OCI-LY1 (cell line): ENCODE measurements around the gene HIVEP1.

ENCODE experiments used
- EZH2 ChIP-seq: fragments of 200-600 bp; sonication (generic), shearing (Covaris generic); IDR thresholded peaks from 2 replicates; pipeline ENCODE4 v1.8.0; 2017; ENCODE audit warnings: borderline replicate concordance, mixed run types, mild to moderate bottlenecking, antibody characterized with exemption, low read length, moderate library complexity, mixed read lengths
- TF ChIP-seq, protein P1 (sequence below): fragments of 200-600 bp; sonication (generic), shearing (Covaris generic); IDR thresholded peaks from 2 replicates; pipeline ENCODE4 v1.5.1; 2017; ENCODE audit warnings: mild to moderate bottlenecking, antibody characterized with exemption, low read length, moderate library complexity, mixed read lengths

DNA sequence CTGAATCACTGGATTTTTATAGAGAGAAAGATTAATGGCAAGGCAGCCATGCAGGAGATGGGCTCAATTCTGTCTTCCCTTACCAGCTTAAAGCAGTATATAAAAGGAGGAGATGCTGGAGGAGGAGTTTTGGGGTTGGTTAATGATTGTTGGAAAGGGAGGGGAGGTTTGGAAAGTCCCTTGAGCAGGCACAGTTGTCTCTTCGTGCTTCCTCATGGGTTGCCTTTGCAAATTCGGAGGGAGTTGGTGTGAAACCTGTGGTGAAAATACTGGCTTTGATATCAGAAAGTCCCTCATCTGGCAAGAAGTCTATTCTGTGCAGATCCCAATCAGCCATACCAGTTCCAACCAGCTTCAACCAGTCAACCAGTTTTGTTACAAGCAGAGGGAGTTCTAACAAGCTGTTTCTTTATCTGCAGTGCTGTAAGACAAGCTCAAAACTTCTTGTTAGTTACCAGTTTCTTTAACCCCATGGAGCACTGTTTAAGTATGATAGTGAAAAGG is 107.0 kb downstream of the HIVEP1 start:
- TF ChIP-seq, protein P1, sequence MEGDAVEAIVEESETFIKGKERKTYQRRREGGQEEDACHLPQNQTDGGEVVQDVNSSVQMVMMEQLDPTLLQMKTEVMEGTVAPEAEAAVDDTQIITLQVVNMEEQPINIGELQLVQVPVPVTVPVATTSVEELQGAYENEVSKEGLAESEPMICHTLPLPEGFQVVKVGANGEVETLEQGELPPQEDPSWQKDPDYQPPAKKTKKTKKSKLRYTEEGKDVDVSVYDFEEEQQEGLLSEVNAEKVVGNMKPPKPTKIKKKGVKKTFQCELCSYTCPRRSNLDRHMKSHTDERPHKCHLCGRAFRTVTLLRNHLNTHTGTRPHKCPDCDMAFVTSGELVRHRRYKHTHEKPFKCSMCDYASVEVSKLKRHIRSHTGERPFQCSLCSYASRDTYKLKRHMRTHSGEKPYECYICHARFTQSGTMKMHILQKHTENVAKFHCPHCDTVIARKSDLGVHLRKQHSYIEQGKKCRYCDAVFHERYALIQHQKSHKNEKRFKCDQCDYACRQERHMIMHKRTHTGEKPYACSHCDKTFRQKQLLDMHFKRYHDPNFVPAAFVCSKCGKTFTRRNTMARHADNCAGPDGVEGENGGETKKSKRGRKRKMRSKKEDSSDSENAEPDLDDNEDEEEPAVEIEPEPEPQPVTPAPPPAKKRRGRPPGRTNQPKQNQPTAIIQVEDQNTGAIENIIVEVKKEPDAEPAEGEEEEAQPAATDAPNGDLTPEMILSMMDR = no peak
- TF ChIP-seq EZH2 = no peak
